Hepatic stellate cell (primary cell): ENCODE measurements around the gene PLXNA4.
A peak's percentile ranks its signal among the peaks of the same experiment; 100 is the strongest.

ENCODE experiments used
- DNase-seq: peaks from one replicate; pipeline ENCODE4 v3.0.0; 2011; ENCODE audit warnings: low spot score

Gene PLXNA4

GRCh38 chr7:132528695-132529094, 47.6 kb downstream of the PLXNA4 start:
- DNase-seq = no peak

- DNase-seq = no peak
These were observed 48.5 kb downstream of the PLXNA4 start for GRCh38 chr7:132527467-132528410.

GRCh38 chr7:132526111-132526740, 50.0 kb downstream of the PLXNA4 start:
- DNase-seq = no peak

GRCh38 chr7:132521423-132521822, 54.8 kb downstream of the PLXNA4 start:
- DNase-seq = no peak

- no peak for DNase-seq
These were observed 55.5 kb downstream of the PLXNA4 start for GRCh38 chr7:132520591-132521280.

GRCh38 chr7:132519936-132520335, 56.3 kb downstream of the PLXNA4 start:
- DNase-seq = no peak

- DNase-seq = no peak
These were observed 57.5 kb downstream of the PLXNA4 start for GRCh38 chr7:132518839-132519173.

- DNase-seq = no peak
These were observed 58.0 kb downstream of the PLXNA4 start for GRCh38 chr7:132518102-132518838.

- peak; percentile 19 for DNase-seq
These were observed 60.0 kb downstream of the PLXNA4 start for GRCh38 chr7:132516042-132516840.

GRCh38 chr7:132515181-132515580, 61.1 kb downstream of the PLXNA4 start:
- DNase-seq = no peak

- DNase-seq = no peak
These were observed 61.8 kb downstream of the PLXNA4 start for GRCh38 chr7:132514430-132514829.

GRCh38 chr7:132511921-132512320, 64.3 kb downstream of the PLXNA4 start:
- DNase-seq = no peak

- DNase-seq = no peak
These were observed 64.9 kb downstream of the PLXNA4 start for GRCh38 chr7:132511387-132511786.

- DNase-seq = no peak
These were observed 66.6 kb downstream of the PLXNA4 start for GRCh38 chr7:132509643-132510042.

- no peak for DNase-seq
These were observed 67.4 kb downstream of the PLXNA4 start for GRCh38 chr7:132508724-132509353.

- DNase-seq = no peak
These were observed 71.4 kb downstream of the PLXNA4 start for GRCh38 chr7:132504852-132505251.

- no peak for DNase-seq
These were observed 72.2 kb downstream of the PLXNA4 start for GRCh38 chr7:132504071-132504470.

GRCh38 chr7:132503415-132503814, 72.9 kb downstream of the PLXNA4 start:
- no peak for DNase-seq

GRCh38 chr7:132501956-132502355, 74.3 kb downstream of the PLXNA4 start:
- no peak for DNase-seq

- DNase-seq = peak; percentile 57
These were observed 75.4 kb downstream of the PLXNA4 start for GRCh38 chr7:132500727-132501440.
